ENCODE results near the gene HSD3B7. TPM values are rescaled to one million over a fixed set of nuclear protein-coding genes. Genes with fewer than 3 reads are reported as not detected.
A peak's percentile ranks its signal among the peaks of the same experiment; 100 is the strongest.

HSD3B7 gene
- total and polyA plus RNA-seq, 2 of the 8 experiments (the other 6 are each of a cell fraction or from before 2014, with no cell fraction given) = 2.9 to 6.6 TPM

GRCh38 chr16:30948667-30949649, 36.0 kb upstream of the HSD3B7 start, which contains the start of gene ORAI3 (continued):
- TF ChIP-seq NANOG (IDR thresholded peaks at IDR 0.05; ENCODE audit: insufficient read depth, low read depth, low read length, poor library complexity, severe bottlenecking) = no peak
- TF ChIP-seq TAF1 (IDR thresholded peaks at IDR 0.05; ENCODE audit: low read depth, low read length) = peak; percentile 52; the same call in 1 of the 2 replicates
- TF ChIP-seq SRF (IDR thresholded peaks at IDR 0.05; ENCODE audit: low read depth, low read length) = no peak
- peak; percentile 2 for TF ChIP-seq TAF7 (optimal IDR thresholded peaks at IDR 0.05; ENCODE audit: borderline replicate concordance, low read depth, low read length)
- no peak for TF ChIP-seq JUND (IDR thresholded peaks at IDR 0.05; ENCODE audit: low read length)
- no peak for TF ChIP-seq SUZ12 (IDR thresholded peaks at IDR 0.05; ENCODE audit: low read length)
- no peak for TF ChIP-seq SAP30 (IDR thresholded peaks at IDR 0.05; ENCODE audit: insufficient read depth, insufficient replicate concordance, low read length)
- TF ChIP-seq SIX5 (IDR thresholded peaks at IDR 0.05; ENCODE audit: low read depth, low read length) = no peak
- no peak for TF ChIP-seq SIRT6 (IDR thresholded peaks at IDR 0.05; ENCODE audit: low read length)
- TF ChIP-seq POU5F1 (IDR thresholded peaks at IDR 0.05; ENCODE audit: low read depth, low read length) = no peak
- no peak for TF ChIP-seq RAD21 (IDR thresholded peaks at IDR 0.05 in 1 of 2, conservative IDR thresholded peaks at IDR 0.05 in 1 of 2; ENCODE audit: low read depth in 2 of 2, low read length in 2 of 2)
- no peak for TF ChIP-seq SP2 (IDR thresholded peaks at IDR 0.05; ENCODE audit: low read length)
- TF ChIP-seq TCF12 (IDR thresholded peaks at IDR 0.05; ENCODE audit: low read depth, low read length) = no peak
- no peak for TF ChIP-seq GTF2F1 (IDR thresholded peaks at IDR 0.05; ENCODE audit: borderline replicate concordance, low read depth, low read length)
- no peak for TF ChIP-seq NRF1 (IDR thresholded peaks at IDR 0.05; ENCODE audit: low read depth, low read length)
- TF ChIP-seq PHF8 (conservative IDR thresholded peaks at IDR 0.05; ENCODE audit: low read depth, low read length) = peak; percentile 39; the same call in 1 of the 2 replicates
- no peak; a peak in 1 of 4 replicates for TF ChIP-seq SIN3A (conservative IDR thresholded peaks at IDR 0.05 in 1 of 2, IDR thresholded peaks at IDR 0.05 in 1 of 2; ENCODE audit: low read depth in 1 of 2, low read length in 2 of 2)
- no peak; the same call in 1 of the 2 replicates for TF ChIP-seq USF2 (IDR thresholded peaks at IDR 0.05; ENCODE audit: low read length)
- TF ChIP-seq EZH2 (IDR thresholded peaks at IDR 0.05; ENCODE audit: low read depth, low read length, severe bottlenecking) = no peak
- TF ChIP-seq FOSL1 (IDR thresholded peaks at IDR 0.05; ENCODE audit: insufficient read depth, low read depth, low read length) = no peak
- no peak for TF ChIP-seq CTBP2 (IDR thresholded peaks at IDR 0.05; ENCODE audit: borderline replicate concordance, insufficient read depth, insufficient read length, low read length)
- TF ChIP-seq YY1 (IDR thresholded peaks at IDR 0.05; ENCODE audit: low read depth, low read length) = no peak

Data from H1 (cell line).